Neuronal stem cell (in vitro differentiated cells): ENCODE measurements around the gene BDNF. TPM values are rescaled to one million over a fixed set of nuclear protein-coding genes. Genes with fewer than 3 reads are reported as not detected.
A peak's percentile ranks its signal among the peaks of the same experiment; 100 is the strongest.
"Not testable (repeated sequence)": the region's sequence is repeated elsewhere in the genome, so short reads cannot be mapped to it uniquely, and the experiment has no call there.

Experiments
- DNase-seq: peaks from one replicate; pipeline ENCODE4 v3.0.0-alpha.2; 2013; ENCODE audit warnings: low spot score
- H2AFZ ChIP-seq: one replicate; pipeline ENCODE4 v1.6.1; 2013; ENCODE audit warnings: mild to moderate bottlenecking, low read length, inconsistent platforms
- H2AK5ac ChIP-seq: 2 replicates; pipeline ENCODE4 v1.6.1; 2013; ENCODE audit warnings: low read depth, mild to moderate bottlenecking, inconsistent platforms, low read length, moderate library complexity, mixed read lengths
- H2BK120ac ChIP-seq: 2 replicates; pipeline ENCODE4 v1.6.1; 2013; ENCODE audit warnings: low read depth, mild to moderate bottlenecking, inconsistent platforms, low read length, moderate library complexity, mixed read lengths
- H2BK12ac ChIP-seq: one replicate; pipeline ENCODE4 v1.6.1; 2013; ENCODE audit warnings: low read length, inconsistent platforms
- H2BK15ac ChIP-seq: 2 replicates; pipeline ENCODE4 v1.6.1; 2013; ENCODE audit warnings: mild to moderate bottlenecking, low read length, inconsistent platforms, mixed read lengths
- H2BK5ac ChIP-seq: one replicate; pipeline ENCODE4 v1.6.1; 2013; ENCODE audit warnings: inconsistent platforms, mild to moderate bottlenecking, low read length, moderate library complexity
- H3K14ac ChIP-seq: one replicate; pipeline ENCODE4 v1.6.1; 2013; ENCODE audit warnings: low read length, inconsistent platforms
- H3K18ac ChIP-seq: 2 replicates; pipeline ENCODE4 v1.6.1; 2013; ENCODE audit warnings: low read length, inconsistent platforms
- H3K23ac ChIP-seq: 2 replicates; pipeline ENCODE4 v1.6.1; 2013; ENCODE audit warnings: low read depth, mild to moderate bottlenecking, mixed read lengths, low read length, inconsistent platforms; ENCODE audit not compliant: poor library complexity
- H3K27ac ChIP-seq: replicated peaks from 3 replicates; pipeline ENCODE4 v1.5.1; 2013; ENCODE audit warnings: low read length, inconsistent platforms
- H3K27me3 ChIP-seq, 3 experiments: 2 replicates each; pipeline ENCODE4 v1.6.1; 2013; ENCODE audit warnings: low read length in 3 of 3, mild to moderate bottlenecking in 2 of 3, inconsistent platforms in 1 of 3, low read depth in 1 of 3, mixed read lengths in 1 of 3, moderate library complexity in 1 of 3; ENCODE audit not compliant: control insufficient read depth in 3 of 3, insufficient read depth in 3 of 3
- H3K36me3 ChIP-seq, 2 donors: replicated peaks in 1 of 2; 2 replicates each; pipeline ENCODE4 v1.6.1; 2013; ENCODE audit warnings: low read length in 2 of 2; ENCODE audit not compliant: control insufficient read depth in 2 of 2, insufficient read depth in 2 of 2
- H3K4ac ChIP-seq: 2 replicates; pipeline ENCODE4 v1.6.1; 2013; ENCODE audit warnings: inconsistent platforms, mild to moderate bottlenecking, low read length, moderate library complexity
- H3K4me1 ChIP-seq, 2 donors: 1 replicate in 1 of 2; 2 replicates in 1 of 2; pipeline ENCODE4 v1.6.1; 2013; ENCODE audit warnings: low read length in 2 of 2, low read depth in 1 of 2; ENCODE audit not compliant: control insufficient read depth in 2 of 2, insufficient read depth in 1 of 2
- H3K4me2 ChIP-seq: one replicate; pipeline ENCODE4 v1.6.1; 2013; ENCODE audit warnings: mild to moderate bottlenecking, low read length, inconsistent platforms; ENCODE audit not compliant: insufficient read depth, poor library complexity, severe bottlenecking
- H3K4me3 ChIP-seq, 2 donors: 2 replicates each; pipeline ENCODE4 v1.5.1; 2013; ENCODE audit warnings: low read length in 2 of 2, mild to moderate bottlenecking in 2 of 2, inconsistent platforms in 1 of 2, moderate library complexity in 1 of 2
- H3K79me1 ChIP-seq: one replicate; pipeline ENCODE4 v1.6.1; 2013; ENCODE audit warnings: low read depth, mild to moderate bottlenecking, inconsistent platforms, low read length, moderate library complexity
- H3K9ac ChIP-seq: one replicate; pipeline ENCODE4 v1.6.1; 2013; ENCODE audit warnings: mild to moderate bottlenecking, low read depth, low read length, inconsistent platforms; ENCODE audit not compliant: poor library complexity
- H3K9me3 ChIP-seq, 2 donors: replicated peaks in 1 of 2; 2 replicates each; pipeline versions ENCODE3 to v1.6.1; 2013; ENCODE audit warnings: low read length in 2 of 2, mild to moderate bottlenecking in 2 of 2, inconsistent platforms in 1 of 2, low read depth in 1 of 2, mixed read lengths in 1 of 2, moderate library complexity in 1 of 2; ENCODE audit not compliant: control insufficient read depth in 2 of 2, insufficient read depth in 1 of 2
- H4K8ac ChIP-seq: one replicate; pipeline ENCODE4 v1.6.1; 2013; ENCODE audit warnings: low read depth, mild to moderate bottlenecking, inconsistent platforms, low read length, moderate library complexity
- H4K91ac ChIP-seq: one replicate; pipeline ENCODE4 v1.6.1; 2013; ENCODE audit warnings: low read length, low read depth, mild to moderate bottlenecking, inconsistent platforms; ENCODE audit not compliant: poor library complexity
- WGBS, 2 donors: extraction: QIAGEN DNeasy Blood & Tissue Kit; methylation state at CpG; one replicate each; pipeline ENCODE4 v1.1.7; 2013; ENCODE audit warnings: missing lambda C conversion rate in 2 of 2, mixed read lengths in 1 of 2; ENCODE audit not compliant: insufficient read length in 2 of 2, insufficient replicate concordance in 1 of 2; ENCODE audit errors: extremely low coverage in 2 of 2; 5-methylcytosine and 5-hydroxymethylcytosine counted together
- polyA plus RNA-seq, 2 experiments: library from polyadenylated mRNA; stranded (reverse); fragments of 200-250 nt; gene quantifications; one replicate each; pipeline ENCODE4 v1.2.3, GENCODE V29; 2013

Gene BDNF
- 1.4 TPM for polyA plus RNA-seq (2013, experiment 1 of 2)
- polyA plus RNA-seq (2013, experiment 2 of 2): 1.3 TPM

DNA sequence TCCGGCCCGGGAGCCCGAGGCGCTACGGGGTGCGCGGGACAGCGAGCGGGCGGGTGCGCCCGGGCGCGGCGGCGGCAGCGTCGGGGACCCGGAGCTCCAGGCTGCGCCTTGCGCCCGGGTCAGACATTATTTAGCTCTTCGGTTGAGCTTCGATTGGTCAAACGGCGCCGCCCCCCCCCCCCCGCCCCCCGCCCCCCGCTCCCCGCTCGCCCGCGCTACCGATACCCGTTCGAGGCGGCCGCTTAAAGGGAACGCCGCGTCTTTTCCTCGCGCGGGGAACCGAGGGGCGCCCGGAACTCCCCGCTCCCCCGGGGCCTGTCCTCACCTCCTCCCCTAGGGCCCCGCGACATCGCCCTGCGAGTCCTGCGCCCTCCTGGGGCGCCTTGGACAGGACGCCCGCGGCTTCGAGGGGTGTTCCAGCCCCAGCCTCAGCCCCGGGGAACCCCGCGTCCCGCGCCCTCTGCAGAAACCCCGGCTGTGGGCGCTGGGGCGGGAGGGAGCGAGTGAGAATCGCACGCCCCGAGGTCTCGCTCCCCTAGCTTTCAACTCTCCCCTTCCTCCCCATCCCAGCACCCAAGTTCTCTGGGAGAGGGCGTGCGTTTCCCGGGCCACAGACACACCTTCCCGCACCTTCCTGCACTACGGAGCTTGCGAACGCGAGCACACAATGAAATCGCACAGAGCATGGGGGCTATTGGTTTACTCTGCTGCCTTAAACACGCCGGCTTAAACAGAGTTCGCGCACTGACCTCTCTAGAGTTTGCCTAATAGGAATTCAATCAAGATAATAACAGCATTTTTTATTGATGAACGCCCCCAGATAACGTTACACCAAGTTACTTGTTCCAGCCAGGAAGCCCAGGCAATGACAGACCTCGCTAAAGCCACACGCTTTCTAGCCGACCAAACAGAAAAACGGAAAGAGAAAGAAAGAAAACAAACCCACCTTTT is at the start of gene BDNF:
TSS of gene BDNF (minus strand) at position 105 of the 951 bp plus-strand sequence. CDS start 41,891 bp downstream, outside the sequence.
- Histone ChIP-seq H3K36me3 (no peaks in the 10 kb centered on the region), H2AFZ (peak within 1 kb of the TSS; percentile 92), H4K91ac (no peak within 1 kb of the TSS), H3K4ac (no peak within 1 kb of the TSS), H2BK12ac (peak within 1 kb of the TSS; percentile 18), H3K4me3 (peak within 1 kb of the TSS; percentile 46 to 93), H3K9ac (peak within 1 kb of the TSS; percentile 85), H2BK5ac (peak within 1 kb of the TSS; percentile 36), H3K9me3 (peaks cover 0 to 1% of the 10 kb centered on the region in 2 donors), H3K23ac (peak within 1 kb of the TSS; percentile 59), H3K14ac (peak within 1 kb of the TSS; percentile 75), H3K18ac (peak within 1 kb of the TSS; percentile 97), H2BK120ac (peak within 1 kb of the TSS; percentile 53), H3K79me1 (peaks cover 5% of the 10 kb centered on the region), H3K27ac (no peak within 1 kb of the TSS), H2BK15ac (peak within 1 kb of the TSS; percentile 95), H2AK5ac (peak within 1 kb of the TSS; percentile 50), H4K8ac (no peak within 1 kb of the TSS), H3K27me3 (peaks cover 0 to 69% (median 32%) of the 10 kb centered on the region in 3 experiments), H3K4me1 (peaks cover 0 to 10% of the 10 kb centered on the region in 2 donors), H3K4me2 (peak within 1 kb of the TSS; percentile 99)
- WGBS, 2 donors: no CpG with 5 or more reads among the region's 92 CpGs
- DNase-seq: peak; percentile 45

DNA sequence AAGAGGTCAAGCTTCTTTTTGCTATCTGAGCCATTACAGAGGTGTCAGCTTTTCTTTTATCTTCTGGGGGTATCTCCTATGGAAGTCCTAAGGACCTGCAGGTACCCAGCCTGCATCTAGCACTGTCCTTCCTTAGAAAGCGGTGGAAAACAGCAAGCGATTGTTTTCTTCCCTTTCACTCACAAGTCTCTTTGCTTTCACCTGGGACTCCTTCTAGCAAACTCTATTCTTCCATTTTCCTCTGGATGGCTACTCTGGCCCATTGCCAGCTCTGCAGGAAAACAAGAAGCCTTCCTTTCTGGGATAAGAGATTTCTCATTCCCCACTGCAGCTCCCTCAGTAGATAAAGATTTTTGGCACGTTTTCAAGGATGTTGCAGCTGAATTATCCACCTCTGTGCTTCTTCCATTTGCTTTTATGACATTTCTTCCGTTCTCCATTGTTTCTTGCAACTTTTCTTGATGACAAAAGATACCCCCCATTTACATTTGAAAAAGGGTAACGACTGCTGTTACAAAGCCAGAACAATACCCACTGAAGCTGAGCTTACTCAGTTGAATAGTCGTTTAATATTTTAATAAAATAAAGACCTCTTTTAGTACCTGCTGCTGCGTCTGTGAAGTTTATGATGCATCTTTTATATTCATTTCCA is 40.2 kb upstream of the BDNF start:
- no peaks in the 10 kb centered on the region for H3K36me3 ChIP-seq
- no CpG with 5 or more reads among the region's 7 CpGs for WGBS, 2 donors

DNA sequence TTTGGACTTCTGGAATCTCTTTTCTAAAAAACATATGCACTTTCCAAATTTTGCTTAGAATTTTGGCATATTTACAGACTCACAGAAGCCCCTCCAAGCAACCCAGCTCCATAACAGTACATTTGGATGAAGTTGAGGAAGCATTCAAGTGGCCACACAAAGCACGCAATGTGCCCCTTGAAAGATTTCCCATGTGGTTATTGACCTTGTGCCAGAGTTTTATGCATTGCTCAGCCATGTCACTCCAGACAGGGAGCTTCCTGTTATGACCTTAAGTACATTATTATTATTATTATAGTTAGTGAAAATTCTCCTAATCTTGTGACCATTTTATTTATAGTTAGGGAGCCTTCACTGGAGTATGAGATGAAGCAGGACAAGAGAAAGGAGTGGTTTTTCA is 35.0 kb upstream of the BDNF start:
- Histone ChIP-seq H3K4me3 (no peak overlapping the region), H2AFZ (no peak overlapping the region), H3K36me3 (no peaks in the 10 kb centered on the region), H3K4ac (no peak overlapping the region), H2BK15ac (no peak overlapping the region), H3K9me3 (no peaks in the 10 kb centered on the region), H3K14ac (no peak overlapping the region), H2BK12ac (no peak overlapping the region), H4K91ac (no peak overlapping the region), H3K27ac (no peak overlapping the region), H3K4me1 (peaks cover 0 to under 1% of the 10 kb centered on the region in 2 donors), H4K8ac (no peak overlapping the region), H3K23ac (no peak overlapping the region), H2AK5ac (no peak overlapping the region), H3K4me2 (no peak overlapping the region), H3K79me1 (no peaks in the 10 kb centered on the region), H3K9ac (no peak overlapping the region), H2BK120ac (no peak overlapping the region), H3K18ac (no peak overlapping the region), H3K27me3 (no peaks in the 10 kb centered on the region), H2BK5ac (no peak overlapping the region)
- no CpG with 5 or more reads among the region's 1 CpG for WGBS, 2 donors
- DNase-seq: no peak

More for the DNA sequence above, 40.2 kb upstream of the BDNF start:
- H3K23ac ChIP-seq: no peak overlapping the region
- no peak overlapping the region for H2AK5ac ChIP-seq
- no peaks in the 10 kb centered on the region for H3K9me3 ChIP-seq
- H3K4me1 ChIP-seq: peaks cover 0 to 4% of the 10 kb centered on the region in 2 donors
- H4K8ac ChIP-seq: no peak overlapping the region
- H3K27me3 ChIP-seq: no peaks in the 10 kb centered on the region
- no peak overlapping the region for H3K4me3 ChIP-seq
- H3K27ac ChIP-seq: no peak overlapping the region
- no peak overlapping the region for H3K4ac ChIP-seq
- no peak overlapping the region for H2BK5ac ChIP-seq
- H3K9ac ChIP-seq: no peak overlapping the region
- no peak overlapping the region for H3K14ac ChIP-seq
- no peak overlapping the region for H2BK12ac ChIP-seq
- H2AFZ ChIP-seq: no peak overlapping the region
- H3K4me2 ChIP-seq: no peak overlapping the region
- H3K18ac ChIP-seq: no peak overlapping the region
- H3K79me1 ChIP-seq: no peaks in the 10 kb centered on the region
- no peak overlapping the region for H2BK15ac ChIP-seq
- no peak for DNase-seq
- no peak overlapping the region for H2BK120ac ChIP-seq
- H4K91ac ChIP-seq: no peak overlapping the region

DNA sequence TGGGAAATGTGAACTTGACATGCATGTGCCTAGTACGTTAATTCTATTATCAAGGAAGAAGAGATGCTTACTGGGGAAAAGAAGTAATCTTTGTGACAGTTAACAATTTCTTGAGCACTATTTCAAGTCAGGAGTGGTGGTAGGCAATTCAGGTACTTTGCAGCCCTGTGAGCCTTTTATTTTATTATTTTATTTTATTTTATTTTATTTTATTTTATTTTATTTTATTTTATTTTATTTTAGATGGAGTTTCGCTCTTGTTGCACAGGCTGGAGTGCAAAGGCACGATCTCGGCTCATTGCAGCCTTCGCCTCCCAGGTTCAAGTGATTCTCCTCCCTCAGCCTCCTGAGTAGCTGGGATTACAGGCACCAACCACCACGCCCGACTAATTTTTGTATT is 31.5 kb upstream of the BDNF start:
- no CpG with 5 or more reads among the region's 7 CpGs for WGBS, 2 donors
- not testable (repeated sequence) for H3K4me3 ChIP-seq, H3K9ac ChIP-seq, H2BK5ac ChIP-seq, H3K27me3 ChIP-seq, H3K36me3 ChIP-seq, H2BK120ac ChIP-seq, H3K79me1 ChIP-seq, H4K8ac ChIP-seq, DNase-seq, H2BK15ac ChIP-seq, H2AK5ac ChIP-seq, H3K18ac ChIP-seq, H3K9me3 ChIP-seq, H3K14ac ChIP-seq, H2AFZ ChIP-seq, H4K91ac ChIP-seq, H3K4ac ChIP-seq, H3K4me1 ChIP-seq, H3K23ac ChIP-seq, H3K27ac ChIP-seq, H3K4me2 ChIP-seq, H2BK12ac ChIP-seq
